Aorta (tissue), 5 donors: ENCODE results near the gene KRT37. TPM values are rescaled to one million over a fixed set of nuclear protein-coding genes. Genes with fewer than 3 reads are reported as not detected.
A peak's percentile ranks its signal among the peaks of the same experiment; 100 is the strongest.

ENCODE experiments used
- ATAC-seq: fragments of 200-7000 bp; cut with Tn5 transposase; one replicate; pipeline ENCODE4 v1.9.1; 2022; ENCODE audit warnings: moderate library complexity; ENCODE audit not compliant: low FRiP score
- DNase-seq, 2 donors: peaks; one replicate each; pipeline ENCODE4 v3.0.0-alpha.2; 2020
- H3K27ac ChIP-seq, 2 donors: one replicate each; pipeline ENCODE4 v1.5.1; 2013; ENCODE audit warnings: low read length in 2 of 2, mild to moderate bottlenecking in 2 of 2, moderate library complexity in 2 of 2, control low read depth in 1 of 2, inconsistent platforms in 1 of 2, low read depth in 1 of 2
- H3K27me3 ChIP-seq, 2 donors: one replicate each; pipeline ENCODE4 v1.6.1; 2013; ENCODE audit warnings: control low read depth in 1 of 2, low read length in 1 of 2, mild to moderate bottlenecking in 1 of 2, moderate library complexity in 1 of 2; ENCODE audit not compliant: insufficient read depth in 2 of 2, control insufficient read depth in 1 of 2
- H3K36me3 ChIP-seq, 2 donors: one replicate each; pipeline ENCODE4 v1.6.1; 2013; ENCODE audit warnings: control low read depth in 1 of 2, low read length in 1 of 2, mild to moderate bottlenecking in 1 of 2; ENCODE audit not compliant: insufficient read depth in 2 of 2, control insufficient read depth in 1 of 2
- H3K4me1 ChIP-seq, 2 donors: one replicate each; pipeline ENCODE4 v1.6.1; 2013; ENCODE audit warnings: low read length in 2 of 2, control low read depth in 1 of 2, mild to moderate bottlenecking in 1 of 2, moderate library complexity in 1 of 2; ENCODE audit not compliant: insufficient read depth in 2 of 2, control insufficient read depth in 1 of 2
- H3K4me3 ChIP-seq, 2 donors: one replicate each; pipeline ENCODE4 v1.5.1; 2013; ENCODE audit warnings: low read length in 2 of 2, control low read depth in 1 of 2, mild to moderate bottlenecking in 1 of 2
- H3K9me3 ChIP-seq: one replicate; pipeline ENCODE4 v1.6.1; 2013; ENCODE audit warnings: mild to moderate bottlenecking, low read length; ENCODE audit not compliant: control insufficient read depth
- WGBS, 2 donors: extraction: QIAGEN DNeasy Blood & Tissue Kit; methylation state at CpG; one replicate each; pipeline ENCODE4 v1.1.7; 2013; 5-methylcytosine and 5-hydroxymethylcytosine counted together
- intact Hi-C, 2 donors: fragments of 100-400 bp; cut with DNase I; formaldehyde crosslinking; loops; one replicate each; pipeline versions ENCODE4 v1.14.2 to v1.15.0; 2022
- polyA plus RNA-seq, 2 donors: library from polyadenylated mRNA; stranded (reverse); fragments of 200-250 nt; gene quantifications; one replicate each; pipeline ENCODE4 v1.2.3, GENCODE V29; 2013
- total RNA-seq, 2 donors: library from RNA; stranded (reverse); fragmentation: NEBNext Ultra II Directional; extraction: Animal tissue kit (Norgen Biotek cat#: 25700); gene quantifications; one replicate each; pipeline ENCODE4 v1.2.1, GENCODE V29; 2021
- donor health status: healthy with polysubstance abuse.
- donor health status: Bipolar disorder and iron deficiency.
- donor health status: DM: no; HTN: no; CAD: no.
- donor health status: DM: no; HTN: no; CAD: no.
- donor health status: DM: yes; HTN: yes; CAD: no.

Gene KRT37
- total and polyA plus RNA-seq, 4 donors, result not detected

DNA sequence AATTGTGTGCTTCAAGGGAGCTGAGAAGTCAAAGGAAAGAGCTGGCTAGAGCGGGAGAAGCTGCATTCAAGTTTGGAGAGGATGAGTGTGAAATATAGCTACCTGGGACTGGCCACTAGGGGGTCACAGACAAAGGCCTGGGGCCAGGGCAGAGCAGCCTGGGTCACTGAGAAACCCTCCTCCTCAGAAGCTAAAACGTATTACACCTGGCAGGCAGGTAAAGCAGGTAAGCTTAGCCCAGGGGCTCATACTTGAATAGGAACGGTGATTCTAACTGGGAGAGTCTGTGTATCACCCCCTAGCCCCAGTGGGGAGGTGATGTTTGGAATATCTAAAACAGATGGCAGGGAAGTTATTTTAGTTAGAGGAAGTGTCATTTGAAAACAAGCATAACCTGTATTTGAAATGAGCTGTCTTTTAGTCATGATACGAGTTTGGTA, 6.8 kb downstream of the KRT37 start:
- Histone ChIP-seq H3K36me3 (no peaks in the 10 kb centered on the region), H3K27ac (no peak overlapping the region), H3K4me3 (no peak overlapping the region), H3K4me1 (no peaks in the 10 kb centered on the region), H3K9me3 (no peaks in the 10 kb centered on the region), H3K27me3 (no peaks in the 10 kb centered on the region)
- WGBS, 2 donors, result 43 to 44% methylated on average over 4 of the region's 4 CpGs
- intact Hi-C loops, result no loop called here
- ATAC-seq, result no peak
- DNase-seq, result no peak

DNA sequence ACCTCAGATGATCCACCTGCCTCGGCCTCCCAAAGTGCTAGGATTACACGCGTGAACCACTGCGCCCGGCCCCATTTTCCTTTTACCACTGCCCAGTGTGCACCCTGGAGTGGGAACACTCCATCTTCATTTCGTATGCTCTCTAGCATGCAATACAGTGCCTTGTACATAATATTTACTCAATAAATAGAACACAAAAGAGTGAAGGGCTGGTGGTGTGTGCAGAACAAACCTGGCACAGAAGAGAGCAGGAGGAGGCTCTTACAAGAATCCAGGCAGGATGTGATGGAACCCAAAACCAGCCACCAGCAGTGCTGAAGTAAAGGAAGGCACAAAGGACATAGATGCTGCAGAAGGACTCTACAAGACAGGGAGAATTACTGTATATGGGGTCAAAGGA, 7.3 kb downstream of the KRT37 start:
- Histone ChIP-seq H3K27ac (no peak overlapping the region), H3K36me3 (no peaks in the 10 kb centered on the region), H3K9me3 (no peaks in the 10 kb centered on the region), H3K27me3 (no peaks in the 10 kb centered on the region), H3K4me1 (no peaks in the 10 kb centered on the region), H3K4me3 (no peak overlapping the region)
- 89 to 93% methylated on average over 6 of the region's 6 CpGs for WGBS, 2 donors
- intact Hi-C loops, result no loop called here
- DNase-seq, result no peak
- no peak for ATAC-seq

DNA sequence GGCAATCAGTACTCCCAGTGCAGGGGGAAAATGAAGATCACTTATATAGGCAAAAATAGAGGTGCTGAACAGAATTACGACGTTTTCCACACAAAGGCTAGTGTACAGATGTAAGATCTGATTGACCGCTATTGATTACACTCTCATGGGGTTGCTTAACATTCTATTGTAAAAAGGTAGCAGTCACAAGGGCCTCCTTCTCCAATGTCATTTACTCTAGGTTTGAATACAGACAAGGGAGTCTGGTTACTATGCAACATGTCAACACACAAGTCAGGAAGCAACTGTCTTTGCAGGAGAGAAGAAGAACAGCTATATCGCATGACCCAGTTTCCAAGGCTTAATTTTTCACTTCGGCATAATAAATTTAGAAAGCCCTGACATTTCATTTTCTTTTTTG, 7.9 kb downstream of the KRT37 start:
- no peaks in the 10 kb centered on the region for H3K9me3 ChIP-seq
- no peak overlapping the region for H3K27ac ChIP-seq
- H3K36me3 ChIP-seq, result no peaks in the 10 kb centered on the region
- no peak overlapping the region for H3K4me3 ChIP-seq
- no peaks in the 10 kb centered on the region for H3K4me1 ChIP-seq
- DNase-seq (no peak), ATAC-seq (no peak)
- WGBS, 2 donors, result 79 to 84% methylated on average over 5 of the region's 5 CpGs
- H3K27me3 ChIP-seq, result no peaks in the 10 kb centered on the region
- intact Hi-C loops, result no loop called here

DNA sequence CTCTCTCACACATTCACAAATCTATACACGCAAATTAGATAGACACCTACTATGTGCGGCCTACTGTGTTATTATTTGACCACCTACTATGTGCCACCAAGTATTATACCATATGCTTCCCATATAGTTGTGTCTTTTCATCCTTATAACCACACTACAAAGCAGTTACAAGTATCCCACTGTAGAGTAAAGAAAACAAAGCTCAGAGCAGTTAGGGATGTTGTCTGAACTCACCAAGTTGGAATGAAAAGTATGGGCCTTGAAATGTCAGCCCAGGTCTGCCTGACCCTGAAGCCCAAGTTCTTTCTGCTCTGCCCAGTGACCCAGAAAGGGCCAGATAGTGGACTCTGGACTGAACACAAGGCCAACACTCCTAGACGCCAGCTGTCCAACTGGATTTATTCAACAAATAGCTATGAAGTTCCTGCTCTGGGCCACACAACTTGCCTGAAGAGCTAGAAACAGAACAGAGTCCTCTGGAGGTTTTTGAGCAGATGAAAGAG, 8.5 kb downstream of the KRT37 start:
- DNase-seq, result no peak
- Histone ChIP-seq H3K9me3 (no peaks in the 10 kb centered on the region), H3K36me3 (no peaks in the 10 kb centered on the region), H3K27ac (no peak overlapping the region), H3K27me3 (no peaks in the 10 kb centered on the region), H3K4me1 (no peaks in the 10 kb centered on the region), H3K4me3 (no peak overlapping the region)
- peak; percentile 45 for ATAC-seq
- intact Hi-C loops, result no loop called here
- 52 to 57% methylated on average over 3 of the region's 3 CpGs for WGBS, 2 donors

DNA sequence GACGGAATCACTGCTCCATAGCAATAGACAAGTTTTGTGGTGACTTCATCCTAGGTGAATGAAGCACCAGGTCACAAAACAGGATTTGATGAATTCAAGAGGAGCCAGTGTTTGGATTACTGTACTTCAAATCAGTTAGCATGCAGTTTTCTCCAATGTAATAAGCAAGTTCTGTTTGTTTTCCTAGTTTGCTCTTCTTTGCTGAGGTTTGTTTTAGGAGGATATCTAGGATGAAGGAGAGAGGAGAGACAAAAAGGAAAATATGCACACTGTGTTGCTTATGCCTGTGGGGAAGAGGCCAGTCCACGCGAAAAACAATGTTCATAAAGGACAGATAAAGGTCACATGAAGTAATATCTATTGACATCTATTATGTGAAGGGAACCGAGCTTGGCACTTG, 9.0 kb downstream of the KRT37 start:
- no peaks in the 10 kb centered on the region for H3K27me3 ChIP-seq
- DNase-seq (no peak), ATAC-seq (no peak)
- H3K27ac ChIP-seq, result no peak overlapping the region
- H3K4me3 ChIP-seq, result no peak overlapping the region
- intact Hi-C loops, result no loop called here
- H3K36me3 ChIP-seq, result no peaks in the 10 kb centered on the region
- 79 to 81% methylated on average over 4 of the region's 4 CpGs for WGBS, 2 donors
- no peaks in the 10 kb centered on the region for H3K9me3 ChIP-seq
- no peaks in the 10 kb centered on the region for H3K4me1 ChIP-seq

DNA sequence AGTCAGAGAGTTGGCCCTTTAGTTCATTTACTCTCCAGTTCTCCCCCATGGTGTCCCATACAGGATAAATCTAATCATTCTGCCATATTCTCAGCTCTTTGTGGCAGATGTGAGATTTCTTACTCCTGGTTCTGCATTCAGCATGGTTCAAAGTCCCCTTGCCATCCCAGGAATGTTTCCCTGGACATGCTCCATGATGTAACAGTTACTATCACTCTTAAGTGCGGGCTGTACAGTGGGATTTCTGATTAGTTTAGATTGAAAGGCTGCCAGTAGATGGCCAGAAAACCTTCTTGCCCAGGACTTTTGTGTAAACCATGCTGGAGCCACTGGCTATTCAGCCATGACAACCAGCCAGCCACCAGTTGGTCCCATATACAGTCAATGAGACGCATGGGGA, 10.4 kb downstream of the KRT37 start:
- no peak for DNase-seq
- H3K4me3 ChIP-seq, result no peak overlapping the region
- 69 to 78% methylated on average over 2 of the region's 2 CpGs for WGBS, 2 donors
- H3K4me1 ChIP-seq, result no peaks in the 10 kb centered on the region
- H3K36me3 ChIP-seq, result no peaks in the 10 kb centered on the region
- no peaks in the 10 kb centered on the region for H3K9me3 ChIP-seq
- no peaks in the 10 kb centered on the region for H3K27me3 ChIP-seq
- intact Hi-C loops, result no loop called here
- ATAC-seq, result no peak
- no peak overlapping the region for H3K27ac ChIP-seq

DNA sequence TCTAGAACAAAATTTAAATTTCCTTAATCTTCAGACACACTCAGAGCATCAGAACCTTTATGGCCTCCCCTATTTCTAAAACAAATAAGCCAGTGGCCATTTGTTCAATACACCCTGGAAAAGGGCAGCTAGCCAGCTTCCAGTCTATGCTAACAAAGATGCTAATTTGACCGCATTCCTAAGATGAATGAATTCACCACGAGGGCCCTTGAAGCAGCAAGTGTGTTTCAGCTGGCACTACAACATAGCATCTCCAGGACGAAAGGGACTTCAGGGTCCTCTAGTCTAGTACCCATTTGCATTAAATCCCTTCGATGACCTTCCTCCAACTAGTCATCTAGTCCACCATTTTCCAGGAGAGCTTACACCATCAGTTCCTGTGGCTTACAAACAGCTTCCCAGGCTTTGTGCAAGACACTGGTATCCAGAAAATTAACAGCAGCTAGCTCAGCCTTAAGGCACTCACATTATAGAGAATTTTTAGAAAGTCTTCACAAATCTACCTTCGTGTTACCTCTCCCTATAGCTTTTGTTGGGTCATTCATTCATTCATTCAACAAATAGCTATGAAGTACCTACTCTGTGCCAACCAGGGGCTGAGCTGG, 10.9 kb downstream of the KRT37 start:
- Histone ChIP-seq H3K4me3 (no peak overlapping the region), H3K36me3 (no peaks in the 10 kb centered on the region), H3K4me1 (no peaks in the 10 kb centered on the region), H3K9me3 (no peaks in the 10 kb centered on the region), H3K27me3 (no peaks in the 10 kb centered on the region), H3K27ac (no peak overlapping the region)
- DNase-seq (no peak), ATAC-seq (no peak)
- intact Hi-C loops, result no loop called here
- 56 to 58% methylated on average over 5 of the region's 5 CpGs for WGBS, 2 donors

DNA sequence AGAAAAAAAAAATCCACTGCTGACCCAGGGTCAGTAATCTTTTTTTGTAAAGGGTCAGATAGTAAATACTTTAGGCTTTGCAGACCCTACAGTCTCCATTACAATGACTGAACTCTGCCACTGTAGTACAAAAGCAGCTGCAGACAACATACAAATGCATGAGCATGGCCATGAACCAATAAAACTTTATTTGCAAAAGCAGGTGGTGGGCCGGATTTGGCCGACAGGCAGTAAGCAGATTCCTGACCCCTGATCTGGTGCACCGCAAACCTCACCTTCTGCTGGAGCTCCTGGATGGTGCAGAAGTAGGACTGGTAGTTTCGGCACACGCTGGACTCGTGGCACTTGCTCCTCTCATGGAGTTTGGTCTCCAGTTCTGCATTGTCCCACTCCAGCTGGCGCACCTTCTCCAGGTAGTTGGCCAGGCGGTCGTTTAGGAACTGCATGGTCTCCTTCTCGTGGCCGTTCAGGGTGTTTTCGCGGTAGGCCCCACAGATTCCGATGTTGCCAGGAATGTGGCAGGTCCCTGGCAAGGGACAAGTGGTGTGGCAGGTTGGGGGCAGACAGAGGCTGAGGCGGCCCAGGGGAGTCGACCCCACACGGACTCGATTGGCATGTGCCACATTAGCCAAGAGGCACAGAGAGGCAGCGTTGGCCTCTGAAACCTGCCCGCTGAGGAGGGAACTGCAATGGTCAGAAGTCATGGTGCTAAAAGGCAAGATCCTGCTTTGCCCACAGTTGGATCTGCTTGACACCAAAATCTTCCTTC, 13.1 kb downstream of the KRT37 start:
- no peak for ATAC-seq
- H3K36me3 ChIP-seq, result no peaks in the 10 kb centered on the region
- H3K27ac ChIP-seq, result no peak overlapping the region
- no peak for DNase-seq
- intact Hi-C loops, result no loop called here
- H3K4me3 ChIP-seq, result no peak overlapping the region
- H3K9me3 ChIP-seq, result no peaks in the 10 kb centered on the region
- no peaks in the 10 kb centered on the region for H3K27me3 ChIP-seq
- no peaks in the 10 kb centered on the region for H3K4me1 ChIP-seq
- 93% methylated on average over 20 of the region's 20 CpGs for WGBS, 2 donors

DNA sequence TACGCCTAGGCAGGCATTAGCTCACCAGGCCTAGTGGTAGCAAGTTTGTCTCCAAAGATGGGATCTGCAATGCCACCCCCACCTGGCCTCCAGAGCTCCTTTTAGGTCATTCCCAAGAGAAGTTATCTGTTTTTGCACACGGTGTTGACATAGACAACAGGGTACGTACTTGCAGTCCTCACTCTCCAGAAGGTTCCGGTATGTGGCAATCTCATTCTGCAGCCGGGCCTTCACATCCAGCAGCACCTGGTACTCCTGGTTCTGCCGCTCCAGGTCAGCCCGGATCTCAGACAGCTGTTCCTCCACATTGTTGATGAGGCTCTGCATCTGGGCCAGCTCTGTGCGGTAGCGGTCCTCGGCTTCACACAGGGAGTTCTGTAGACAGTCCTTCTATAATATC, 17.2 kb downstream of the KRT37 start:
- Histone ChIP-seq H3K9me3 (no peaks in the 10 kb centered on the region), H3K36me3 (no peaks in the 10 kb centered on the region), H3K27me3 (no peaks in the 10 kb centered on the region), H3K4me1 (no peaks in the 10 kb centered on the region), H3K4me3 (no peak overlapping the region), H3K27ac (no peak overlapping the region)
- 92% methylated on average over 10 of the region's 10 CpGs for WGBS, 2 donors
- ATAC-seq (no peak), DNase-seq (no peak)
- intact Hi-C loops, result no loop called here
